HepG2 (cell line): ENCODE data around the gene MPP3. TPM values are rescaled to one million over a fixed set of nuclear protein-coding genes. Genes with fewer than 3 reads are reported as not detected.

Source experiments
- AFF4 ChIP-seq: sonication (generic); formaldehyde crosslinking; IDR thresholded peaks from 2 replicates; pipeline ENCODE4 v1.4.0; 2020; ENCODE audit warnings: missing genetic modification reagents
- AGO1 ChIP-seq: fragments of 200-400 bp; formaldehyde crosslinking; IDR thresholded peaks from 2 replicates; pipeline ENCODE4 v1.6.1; 2017; ENCODE audit warnings: mild to moderate bottlenecking, low read depth, low read length, moderate library complexity; ENCODE audit not compliant: poor library complexity, severe bottlenecking
- ATF3 ChIP-seq: sonication (generic); formaldehyde crosslinking; IDR thresholded peaks from 2 replicates; pipeline ENCODE4 v1.4.0; 2020; ENCODE audit warnings: missing genetic modification reagents
- ATF7-NPFF ChIP-seq: sonication (generic); formaldehyde crosslinking; IDR thresholded peaks from 2 replicates; pipeline ENCODE4 v1.8.1; 2023; ENCODE audit warnings: mild to moderate bottlenecking, low read depth, missing genetic modification reagents, moderate library complexity
- GATA4 ChIP-seq: sonication (generic); IDR thresholded peaks from 2 replicates; pipeline ENCODE4 v1.6.1; 2016; ENCODE audit warnings: antibody characterized with exemption, low read depth, borderline replicate concordance
- GLI4 ChIP-seq: sonication (generic); formaldehyde crosslinking; IDR thresholded peaks from 2 replicates; pipeline ENCODE4 v1.5.1; 2020; ENCODE audit warnings: missing genetic modification reagents, mild to moderate bottlenecking, moderate library complexity, borderline replicate concordance
- NONO ChIP-seq, 2 experiments: fragments of 450-650 bp in 1 of 2; sonication (generic) in 1 of 2; formaldehyde crosslinking in 1 of 2; IDR thresholded peaks in 1 of 2; conservative IDR thresholded peaks in 1 of 2; 2 replicates each; pipeline versions ENCODE4 v1.6.1 to v1.8.0; 2017 to 2022; ENCODE audit warnings: mild to moderate bottlenecking in 1 of 2, missing genetic modification reagents in 1 of 2, moderate library complexity in 1 of 2
- NR3C1 ChIP-seq: sonication (generic); formaldehyde crosslinking; IDR thresholded peaks from 2 replicates; pipeline ENCODE4 v1.4.0; 2020; ENCODE audit warnings: missing genetic modification reagents
- ONECUT2 ChIP-seq: sonication (generic); formaldehyde crosslinking; IDR thresholded peaks from 2 replicates; pipeline ENCODE4 v1.4.0; 2020; ENCODE audit warnings: missing genetic modification reagents
- PBX3 ChIP-seq: sonication (generic); formaldehyde crosslinking; IDR thresholded peaks from 2 replicates; pipeline ENCODE4 v1.8.1; 2023; ENCODE audit warnings: missing genetic modification reagents, inconsistent platforms, borderline replicate concordance
- RELA ChIP-seq: sonication (generic); formaldehyde crosslinking; IDR thresholded peaks from 2 replicates; pipeline ENCODE4 v1.4.0; 2020; ENCODE audit warnings: missing genetic modification reagents
- SALL1 ChIP-seq: sonication (generic); formaldehyde crosslinking; IDR thresholded peaks from 2 replicates; pipeline ENCODE4 v1.8.0; 2022; ENCODE audit warnings: mild to moderate bottlenecking, missing genetic modification reagents
- TBP ChIP-seq: sonication (generic); formaldehyde crosslinking; IDR thresholded peaks from 2 replicates; pipeline ENCODE4 v1.5.0; 2020; ENCODE audit warnings: missing genetic modification reagents
- TFDP1 ChIP-seq: IDR thresholded peaks from 2 replicates; pipeline ENCODE4 v1.6.1; 2016; ENCODE audit warnings: missing compliant biosample characterization, missing genetic modification reagents, borderline replicate concordance
- XBP1 ChIP-seq: sonication (generic); formaldehyde crosslinking; IDR thresholded peaks from 2 replicates; pipeline ENCODE4 v1.5.0; 2020; ENCODE audit warnings: missing genetic modification reagents
- ZNF180 ChIP-seq: sonication (generic); formaldehyde crosslinking; IDR thresholded peaks from 2 replicates; pipeline ENCODE4 v1.4.0; 2020; ENCODE audit warnings: low read depth, missing genetic modification reagents, borderline replicate concordance
- ZNF274 ChIP-seq: sonication (generic); formaldehyde crosslinking; IDR thresholded peaks from 2 replicates; pipeline ENCODE4 v1.5.1; 2020; ENCODE audit warnings: mild to moderate bottlenecking, missing genetic modification reagents
- ZNF34 ChIP-seq: sonication (generic); formaldehyde crosslinking; IDR thresholded peaks from 2 replicates; pipeline ENCODE4 v1.4.0; 2020; ENCODE audit warnings: mild to moderate bottlenecking, missing genetic modification reagents, borderline replicate concordance
- ZNF703 ChIP-seq: sonication (generic); formaldehyde crosslinking; IDR thresholded peaks from 2 replicates; pipeline ENCODE4 v1.5.1; 2020; ENCODE audit warnings: missing genetic modification reagents, mild to moderate bottlenecking, moderate library complexity, borderline replicate concordance
- polyA plus RNA-seq, 8 experiments: library from polyadenylated mRNA; depleted of rRNA in 3 of 8; stranded (reverse) in 7 of 8; unstranded in 1 of 8; fragments of >200 nt; fragmentation: Illumina TruSeq in 4 of 8; extraction: Trizol in 4 of 8; gene quantifications; 2 replicates each; pipeline versions ENCODE4 v1.2.1 to v1.2.3, GENCODE V29; 2011 to 2016; ENCODE audit warnings: low read depth in 4 of 8, missing spikeins in 1 of 8, mixed read lengths in 1 of 8; ENCODE audit not compliant: insufficient read depth in 1 of 8
- total RNA-seq, 5 experiments: library from RNA; depleted of rRNA; stranded (reverse); fragments of >200 nt; fragmentation: Illumina TruSeq; extraction: Trizol; gene quantifications; 2 replicates each; pipeline ENCODE4 v1.2.3, GENCODE V29; 2016; ENCODE audit warnings: low read depth in 1 of 5

MPP3 gene
- total and polyA plus RNA-seq, 2 of the 13 experiments (the other 11 are each of a cell fraction or from before 2014, with no cell fraction given), result 0.91 to 1.8 TPM

GRCh38 chr17:43778337-43779144, 54.4 kb downstream of the MPP3 start, which contains the start of gene DUSP3 (continued):
- peak; percentile 71; the same call in 1 of the 2 replicates for TF ChIP-seq ATF7-NPFF (CRISPR knock-in tag)
- 0 out of 2 replicates have a peak, but pooled peaks have one; percentile 22 for TF ChIP-seq TBP (CRISPR knock-in tag)
- TF ChIP-seq NR3C1, result no peak
- peak; percentile 48; the same call in 1 of the 2 replicates for TF ChIP-seq TFDP1 (CRISPR knock-in tag)
- no peak for TF ChIP-seq PBX3 (CRISPR knock-in tag)
- TF ChIP-seq ZNF274 (CRISPR knock-in tag), result peak; percentile 64; the same call in 1 of the 2 replicates
- TF ChIP-seq NONO (IDR thresholded peaks at IDR 0.05), result no peak
- peak; percentile 79 for TF ChIP-seq NONO (CRISPR knock-in tag; conservative IDR thresholded peaks at IDR 0.05)
- TF ChIP-seq RELA (CRISPR knock-in tag), result peak; percentile 69; the same call in 1 of the 2 replicates
- TF ChIP-seq AFF4 (CRISPR knock-in tag), result peak; percentile 69; the same call in 1 of the 2 replicates
- TF ChIP-seq ZNF703, result peak; percentile 90
- 0 out of 2 replicates have a peak, but pooled peaks have one; percentile 26 for TF ChIP-seq ZNF180 (CRISPR knock-in tag)
- no peak; the same call in 1 of the 2 replicates for TF ChIP-seq XBP1 (CRISPR knock-in tag)
- TF ChIP-seq SALL1 (CRISPR knock-in tag), result peak; percentile 38; the same call in 1 of the 2 replicates
- TF ChIP-seq ATF3, result peak; percentile 90
- TF ChIP-seq GATA4, result peak; percentile 62; the same call in 1 of the 2 replicates
- TF ChIP-seq ZNF34 (CRISPR knock-in tag), result 0 out of 2 replicates have a peak, but pooled peaks have one; percentile 55
- no peak for TF ChIP-seq ONECUT2
- TF ChIP-seq AGO1, result no peak
- peak; percentile 79; the same call in 1 of the 2 replicates for TF ChIP-seq GLI4
